CD4-positive, alpha-beta memory T cell (primary cell): ENCODE results near the gene KRTAP5-2. TPM values are rescaled to one million over a fixed set of nuclear protein-coding genes. Genes with fewer than 3 reads are reported as not detected.

ENCODE experiments used
- CTCF ChIA-PET: fragments of 350-600 bp; sonication (Branson Sonifier 250); formaldehyde crosslinking; loops from one replicate; lab custom pipeline; 2021; ENCODE audit warnings: inconsistent platforms; ENCODE audit not compliant: partially characterized antibody; lab: Charles Lee
- POLR2A ChIA-PET: fragments of 350-600 bp; sonication (Branson Sonifier 250); formaldehyde crosslinking; loops from one replicate; lab custom pipeline; 2021; ENCODE audit not compliant: partially characterized antibody; lab: Charles Lee
- DNase-seq, 5 donors: peaks; one replicate each; pipeline versions ENCODE4 v3.0.0 to v3.0.0-alpha.2; 2020 to 2022; ENCODE audit warnings: mixed read lengths in 1 of 5
- H3K27ac ChIP-seq: one replicate; pipeline ENCODE4 v1.7.0; 2013; ENCODE audit warnings: low read depth, low read length
- H3K27me3 ChIP-seq: 2 replicates; pipeline ENCODE4 v1.7.0; 2013; ENCODE audit warnings: mild to moderate bottlenecking, low read length, moderate library complexity; ENCODE audit not compliant: insufficient read depth
- H3K36me3 ChIP-seq: 2 replicates; pipeline ENCODE4 v1.7.0; 2013; ENCODE audit warnings: mild to moderate bottlenecking, low read length, moderate library complexity; ENCODE audit not compliant: insufficient read depth
- H3K4me1 ChIP-seq: 2 replicates; pipeline ENCODE4 v1.7.0; 2013; ENCODE audit warnings: mild to moderate bottlenecking, low read length, moderate library complexity; ENCODE audit not compliant: insufficient read depth
- H3K4me3 ChIP-seq, 2 donors: one replicate each; pipeline ENCODE4 v1.7.0; 2013; ENCODE audit warnings: low read length in 2 of 2, mild to moderate bottlenecking in 1 of 2
- H3K9me3 ChIP-seq, 2 donors: one replicate each; pipeline ENCODE4 v1.7.0; 2013; ENCODE audit warnings: low read length in 2 of 2, control low read depth in 1 of 2; ENCODE audit not compliant: control insufficient read depth in 1 of 2
- H3K27ac Mint-ChIP-seq, 7 donors: one replicate each; pipeline ENCODE4 v1.8.0; 2020 to 2021; ENCODE audit warnings: mixed read lengths in 7 of 7, mild to moderate bottlenecking in 6 of 7, inconsistent platforms in 3 of 7, moderate library complexity in 3 of 7
- H3K27me3 Mint-ChIP-seq, 2 donors: one replicate each; pipeline ENCODE4 v1.8.0; 2020 to 2021; ENCODE audit warnings: mixed read lengths in 2 of 2
- H3K36me3 Mint-ChIP-seq, 2 donors: one replicate each; pipeline ENCODE4 v1.8.0; 2020 to 2021; ENCODE audit warnings: mixed read lengths in 2 of 2, inconsistent platforms in 1 of 2, mild to moderate bottlenecking in 1 of 2
- H3K4me1 Mint-ChIP-seq, 4 donors: one replicate each; pipeline ENCODE4 v1.8.0; 2020 to 2021; ENCODE audit warnings: mixed read lengths in 4 of 4, mild to moderate bottlenecking in 1 of 4
- H3K4me3 Mint-ChIP-seq, 8 donors: one replicate each; pipeline ENCODE4 v1.8.0; 2020 to 2021; ENCODE audit warnings: mixed read lengths in 8 of 8, mild to moderate bottlenecking in 7 of 8, moderate library complexity in 6 of 8, inconsistent platforms in 3 of 8
- H3K9me3 Mint-ChIP-seq, 8 donors: one replicate each; pipeline ENCODE4 v1.8.0; 2020 to 2021; ENCODE audit warnings: mixed read lengths in 8 of 8, mild to moderate bottlenecking in 5 of 8, inconsistent platforms in 3 of 8, moderate library complexity in 1 of 8
- intact Hi-C: fragments of 100-400 bp; cut with micrococcal nuclease; formaldehyde crosslinking; loops from one replicate; pipeline ENCODE4 v1.15.1; 2023
- polyA plus RNA-seq, 2 donors: library from polyadenylated mRNA; unstranded; fragments of 300-500 nt; fragmentation: Illumina TruSeq; gene quantifications; one replicate each; pipeline ENCODE4 v1.2.3, GENCODE V29; 2021
- total RNA-seq, 2 experiments: library from RNA; stranded (reverse); gene quantifications; one replicate each; pipeline ENCODE4 v1.2.3, GENCODE V29; 2021

KRTAP5-2 gene
- total and polyA plus RNA-seq, 4 experiments from 2014 or later, result not detected

DNA sequence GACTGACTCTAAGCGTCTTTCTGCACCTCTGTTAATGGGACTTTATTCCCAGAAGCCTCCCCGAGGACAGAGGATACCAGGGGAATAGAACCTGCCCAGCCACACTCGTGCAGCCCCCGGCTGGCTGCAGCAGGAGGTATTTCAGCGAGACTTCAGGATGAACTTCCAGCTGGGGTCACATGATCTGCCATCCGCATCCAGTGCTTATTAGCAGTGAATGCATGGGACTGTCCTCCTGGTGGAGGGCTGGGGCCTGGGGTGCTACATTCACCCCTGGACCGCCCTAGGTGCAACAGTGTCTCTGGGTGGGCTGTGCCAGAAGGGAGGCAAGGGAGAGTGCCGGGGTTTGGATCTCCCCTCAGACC, 27.6 kb downstream of the KRTAP5-2 start:
- H3K27ac Mint-ChIP-seq, result peak overlapping the region; percentile 70 to 87 (median 83)
- ChIA-PET POLR2A (interaction anchor here (5.5 to 5.7 kb wide), 2 partner anchors 19 to 23 kb away, joined by 54 to 72 read pairs; no protein-coding TSS in a partner anchor), CTCF (no interaction called here)
- H3K27me3 ChIP-seq, result no peaks in the 10 kb centered on the region
- H3K27me3 Mint-ChIP-seq, result no peaks in the 10 kb centered on the region
- no peaks in the 10 kb centered on the region for H3K9me3 ChIP-seq
- no peaks in the 10 kb centered on the region for H3K36me3 ChIP-seq
- peak in 1 of 5 donors; percentile 38 for DNase-seq
- peak overlapping the region in 1 of 2 donors; percentile 44 for H3K4me3 ChIP-seq
- no peaks in the 10 kb centered on the region for H3K36me3 Mint-ChIP-seq
- peak overlapping the region; percentile 63 for H3K27ac ChIP-seq
- intact Hi-C loops, result loop anchor here (5.0 kb wide), 1 partner anchor 188 kb away; no protein-coding TSS in a partner anchor
- H3K9me3 Mint-ChIP-seq, result peaks cover 0 to 3% (median 0%) of the 10 kb centered on the region in 8 donors
- peak overlapping the region; percentile 59 to 81 (median 74) for H3K4me3 Mint-ChIP-seq
- H3K4me1 Mint-ChIP-seq, result peaks cover 7 to 37% (median 10%) of the 10 kb centered on the region in 4 donors
- peaks cover 30% of the 10 kb centered on the region for H3K4me1 ChIP-seq

DNA sequence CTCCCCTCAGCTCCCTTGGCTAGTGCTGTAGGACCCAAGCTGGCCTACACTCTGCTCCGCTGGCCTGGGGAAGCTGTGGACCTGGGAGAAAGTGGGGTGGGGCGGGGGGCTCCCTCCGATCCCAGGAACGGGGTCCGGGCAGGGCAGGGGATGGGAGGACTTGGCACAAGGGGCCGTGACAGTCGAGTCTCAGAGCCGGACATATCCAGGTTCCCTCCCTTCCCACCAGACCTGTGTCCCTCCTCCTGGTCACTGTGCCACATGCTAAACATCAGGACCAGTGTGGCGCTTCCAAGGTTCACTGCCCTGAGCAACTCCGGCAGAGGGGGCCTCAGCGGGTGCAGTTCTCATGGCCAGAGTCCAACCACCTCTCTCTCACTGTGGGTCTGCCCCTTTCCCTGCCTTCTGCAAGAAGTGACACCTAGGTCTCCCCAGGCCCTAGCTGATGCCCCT, 28.1 kb downstream of the KRTAP5-2 start:
- Mint-ChIP-seq H3K4me1 (peaks cover 7 to 36% (median 10%) of the 10 kb centered on the region in 4 donors), H3K27me3 (no peaks in the 10 kb centered on the region), H3K36me3 (no peaks in the 10 kb centered on the region), H3K27ac (peak overlapping the region in 5 of 7 donors; percentile 36 to 86 (median 80)), H3K9me3 (peaks cover 0 to 3% (median 0%) of the 10 kb centered on the region in 8 donors), H3K4me3 (peak overlapping the region in 4 of 8 donors; percentile 66 to 80 (median 74))
- ChIA-PET POLR2A (interaction anchor here (5.7 kb wide), 1 partner anchor 22 kb away, joined by 54 read pairs; no protein-coding TSS in a partner anchor), CTCF (interaction anchor here (0.5 to 1.3 kb wide), 3 partner anchors 17 to 238 kb away, joined by 3 read pairs; no protein-coding TSS in a partner anchor)
- H3K4me3 ChIP-seq, result no peak overlapping the region
- H3K9me3 ChIP-seq, result no peaks in the 10 kb centered on the region
- no peak for DNase-seq
- no peak overlapping the region for H3K27ac ChIP-seq
- peaks cover 29% of the 10 kb centered on the region for H3K4me1 ChIP-seq
- H3K36me3 ChIP-seq, result no peaks in the 10 kb centered on the region
- H3K27me3 ChIP-seq, result no peaks in the 10 kb centered on the region
- intact Hi-C loops, result loop anchor here (5.0 kb wide), 1 partner anchor 188 kb away; no protein-coding TSS in a partner anchor

DNA sequence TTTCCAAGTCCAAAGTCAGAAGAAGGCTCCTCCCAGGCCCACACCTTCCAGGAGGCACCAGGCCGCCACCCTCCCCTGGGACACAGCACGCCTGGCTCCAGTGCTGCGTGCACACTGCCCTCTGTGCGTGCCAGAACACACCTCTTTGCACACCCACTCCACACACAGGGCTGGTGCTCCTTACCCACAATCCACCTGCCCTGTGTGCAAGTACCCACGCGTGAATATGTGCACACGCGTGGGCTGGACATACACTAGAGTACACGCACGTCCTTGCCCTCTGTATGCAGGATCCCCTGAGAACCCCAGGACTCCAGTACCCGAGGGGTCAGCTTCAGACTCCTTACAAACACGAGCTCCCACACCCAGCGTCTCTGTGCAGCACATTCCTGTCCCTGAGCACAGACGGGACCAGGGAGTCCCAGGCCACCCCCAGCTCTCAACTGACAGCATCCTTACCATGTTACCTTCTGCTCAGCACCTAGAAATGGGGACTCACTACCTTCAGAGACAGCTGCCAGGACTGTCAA, 28.8 kb downstream of the KRTAP5-2 start:
- H3K27me3 ChIP-seq, result no peaks in the 10 kb centered on the region
- peak overlapping the region; percentile 41 to 70 (median 51) for H3K4me3 Mint-ChIP-seq
- no peaks in the 10 kb centered on the region for H3K9me3 ChIP-seq
- ChIA-PET CTCF (interaction anchor here (1.0 to 1.3 kb wide), 2 partner anchors 16 to 26 kb away, joined by 3 read pairs; no protein-coding TSS in a partner anchor), POLR2A (no interaction called here)
- H3K4me3 ChIP-seq, result no peak overlapping the region
- H3K36me3 ChIP-seq, result no peaks in the 10 kb centered on the region
- peak overlapping the region in 6 of 7 donors; percentile 32 to 94 (median 78) for H3K27ac Mint-ChIP-seq
- intact Hi-C loops, result no loop called here
- no peak overlapping the region for H3K27ac ChIP-seq
- no peaks in the 10 kb centered on the region for H3K27me3 Mint-ChIP-seq
- H3K4me1 ChIP-seq, result peaks cover 26% of the 10 kb centered on the region
- no peaks in the 10 kb centered on the region for H3K36me3 Mint-ChIP-seq
- H3K9me3 Mint-ChIP-seq, result peaks cover 0 to 3% (median 0%) of the 10 kb centered on the region in 8 donors
- H3K4me1 Mint-ChIP-seq, result peaks cover 7 to 33% (median 10%) of the 10 kb centered on the region in 4 donors
- DNase-seq, result no peak

DNA sequence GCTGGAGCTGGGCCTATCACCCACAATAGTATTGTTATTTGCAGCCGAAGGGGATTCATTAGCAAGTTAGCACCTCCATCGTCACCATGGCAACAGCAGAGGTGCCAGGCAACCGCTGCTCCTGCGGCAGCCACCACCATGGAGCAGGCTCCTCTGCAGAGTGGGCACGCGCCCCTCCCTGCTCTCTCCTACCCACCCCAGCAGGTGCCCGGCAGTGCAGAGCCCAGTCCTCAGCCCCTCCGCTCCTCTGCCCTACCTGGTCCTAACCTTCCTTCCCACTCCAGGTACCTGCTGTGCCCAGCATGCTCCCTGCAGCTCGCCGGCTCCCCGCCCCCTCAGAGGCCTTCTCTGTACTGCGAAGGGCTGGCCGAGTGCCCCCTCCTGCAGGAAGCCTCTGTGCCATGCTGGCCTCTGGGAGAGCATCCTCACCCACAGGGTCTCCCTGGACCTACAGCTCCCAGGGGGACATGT, 29.6 kb downstream of the KRTAP5-2 start:
- Mint-ChIP-seq H3K27me3 (no peaks in the 10 kb centered on the region), H3K9me3 (peaks cover 0 to 3% (median 0%) of the 10 kb centered on the region in 8 donors), H3K36me3 (no peaks in the 10 kb centered on the region), H3K4me1 (peaks cover 5 to 25% (median 10%) of the 10 kb centered on the region in 4 donors), H3K27ac (peak overlapping the region in 1 of 7 donors; percentile 83), H3K4me3 (peak overlapping the region in 1 of 8 donors; percentile 57)
- H3K27me3 ChIP-seq, result no peaks in the 10 kb centered on the region
- H3K4me3 ChIP-seq, result no peak overlapping the region
- CTCF ChIA-PET, result interaction anchor here (1.5 kb wide), 1 partner anchor 11 kb away, joined by 4 read pairs; no protein-coding TSS in a partner anchor
- no peaks in the 10 kb centered on the region for H3K9me3 ChIP-seq
- peaks cover 18% of the 10 kb centered on the region for H3K4me1 ChIP-seq
- peak; percentile 40 to 78 (median 47) for DNase-seq
- H3K36me3 ChIP-seq, result no peaks in the 10 kb centered on the region
- POLR2A ChIA-PET, result no interaction called here
- no peak overlapping the region for H3K27ac ChIP-seq
- intact Hi-C loops, result no loop called here

DNA sequence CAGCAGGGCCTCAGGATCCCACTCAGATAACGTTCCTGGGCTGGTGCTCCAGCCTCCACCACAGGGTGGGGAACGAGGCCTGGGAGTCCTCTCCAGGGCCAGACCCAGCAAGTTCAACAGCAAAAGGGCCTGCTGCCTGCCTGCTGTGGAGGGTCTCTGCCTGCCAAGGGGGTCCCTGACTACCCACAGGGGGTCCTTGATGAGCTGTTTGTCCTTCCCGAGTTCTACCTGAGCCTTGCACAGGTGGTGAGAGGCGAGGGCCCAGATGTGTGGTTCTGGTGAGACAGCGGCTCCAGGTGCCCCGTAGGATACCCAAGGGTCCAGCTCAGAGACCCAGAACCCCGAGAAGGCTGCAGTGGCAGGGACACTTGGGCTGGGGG, 30.4 kb downstream of the KRTAP5-2 start:
- Histone ChIP-seq H3K27ac (no peak overlapping the region), H3K4me3 (no peak overlapping the region), H3K27me3 (no peaks in the 10 kb centered on the region), H3K4me1 (peaks cover 13% of the 10 kb centered on the region), H3K9me3 (no peaks in the 10 kb centered on the region), H3K36me3 (no peaks in the 10 kb centered on the region)
- no peak for DNase-seq
- ChIA-PET CTCF (interaction anchor here (0.9 to 1.5 kb wide), 2 partner anchors 11 to 85 kb away, joined by 3 to 4 read pairs; no protein-coding TSS in a partner anchor), POLR2A (no interaction called here)
- Mint-ChIP-seq H3K4me1 (peaks cover 5 to 20% (median 9%) of the 10 kb centered on the region in 4 donors), H3K9me3 (peaks cover 0 to 3% (median 0%) of the 10 kb centered on the region in 8 donors), H3K36me3 (no peaks in the 10 kb centered on the region), H3K27me3 (no peaks in the 10 kb centered on the region), H3K27ac (peak overlapping the region in 1 of 7 donors; percentile 83), H3K4me3 (peak overlapping the region in 1 of 8 donors; percentile 52)
- intact Hi-C loops, result no loop called here

DNA sequence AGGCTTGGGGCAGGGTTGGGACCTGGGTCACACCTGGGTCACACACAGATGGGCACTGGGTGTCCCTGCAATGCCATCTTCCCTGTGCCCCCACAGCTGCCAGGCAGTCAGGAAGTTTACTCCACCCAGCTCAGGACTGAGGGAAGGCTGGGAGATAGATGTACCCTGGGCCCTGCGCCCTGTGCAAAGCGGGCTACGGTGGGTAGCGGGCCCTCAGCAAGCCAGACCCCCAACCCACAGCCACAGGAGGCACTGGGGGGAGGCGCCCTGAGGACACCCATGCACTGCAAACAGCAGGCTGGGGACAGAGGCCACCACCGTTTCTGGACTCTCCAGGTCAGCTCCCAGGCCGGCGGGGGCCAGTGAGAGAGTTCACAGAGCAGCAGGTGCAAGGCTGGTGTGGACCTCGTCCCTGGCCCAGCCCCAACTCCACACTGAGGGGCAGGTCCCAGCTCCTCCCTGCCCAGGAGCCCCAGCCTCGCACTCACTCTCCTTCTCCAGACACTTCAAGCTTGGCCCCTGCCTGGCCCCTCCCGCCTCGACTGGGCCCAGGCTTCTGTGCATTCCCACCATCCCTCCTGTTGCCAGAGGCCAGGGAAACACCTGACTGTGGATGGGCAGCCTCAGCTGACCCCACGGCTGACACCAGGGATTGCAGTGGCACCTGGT, 30.9 kb downstream of the KRTAP5-2 start:
- Mint-ChIP-seq H3K27me3 (no peaks in the 10 kb centered on the region), H3K27ac (peak overlapping the region in 2 of 7 donors; percentile 30 to 83), H3K36me3 (peaks cover 0 to 3% of the 10 kb centered on the region in 2 donors), H3K9me3 (peaks cover 0 to 3% (median 0%) of the 10 kb centered on the region in 8 donors), H3K4me3 (peak overlapping the region in 3 of 8 donors; percentile 30 to 58 (median 33)), H3K4me1 (peaks cover 5 to 20% (median 10%) of the 10 kb centered on the region in 4 donors)
- Histone ChIP-seq H3K4me3 (no peak overlapping the region), H3K27ac (no peak overlapping the region), H3K36me3 (no peaks in the 10 kb centered on the region), H3K27me3 (no peaks in the 10 kb centered on the region), H3K4me1 (peaks cover 13% of the 10 kb centered on the region), H3K9me3 (no peaks in the 10 kb centered on the region)
- ChIA-PET POLR2A (no interaction called here), CTCF (interaction anchor here (0.9 to 1.5 kb wide), 2 partner anchors 12 to 86 kb away, joined by 3 to 4 read pairs; no protein-coding TSS in a partner anchor)
- intact Hi-C loops, result no loop called here
- DNase-seq, result peak in 1 of 5 donors; percentile 35
